IPS-20b (cell line): ENCODE results near the gene UFC1.

Experiments used
- H3K27ac ChIP-seq: one replicate; pipeline ENCODE4 v1.5.1; 2013; ENCODE audit warnings: low read length
- H3K27me3 ChIP-seq: 2 replicates; pipeline ENCODE4 v1.6.1; 2013; ENCODE audit warnings: mild to moderate bottlenecking, low read length, inconsistent platforms; ENCODE audit not compliant: insufficient read depth
- H3K36me3 ChIP-seq: 2 replicates; pipeline ENCODE4 v1.6.1; 2013; ENCODE audit warnings: low read depth, mild to moderate bottlenecking, inconsistent platforms, low read length, moderate library complexity; ENCODE audit not compliant: insufficient read depth
- H3K4me1 ChIP-seq: 2 replicates; pipeline ENCODE4 v1.6.1; 2013; ENCODE audit warnings: mild to moderate bottlenecking, control low read depth, inconsistent platforms, low read length, moderate library complexity; ENCODE audit not compliant: insufficient read depth
- H3K4me3 ChIP-seq: 2 replicates; pipeline ENCODE4 v1.5.1; 2013; ENCODE audit warnings: mild to moderate bottlenecking, low read length, inconsistent platforms
- H3K9ac ChIP-seq: 2 replicates; pipeline ENCODE4 v1.6.1; 2013; ENCODE audit warnings: low read depth, mild to moderate bottlenecking, inconsistent platforms, low read length, moderate library complexity
- H3K9me3 ChIP-seq: 2 replicates; pipeline ENCODE4 v1.6.1; 2013; ENCODE audit warnings: mild to moderate bottlenecking, low read depth, low read length, inconsistent platforms; ENCODE audit not compliant: insufficient read depth

Gene UFC1

DNA sequence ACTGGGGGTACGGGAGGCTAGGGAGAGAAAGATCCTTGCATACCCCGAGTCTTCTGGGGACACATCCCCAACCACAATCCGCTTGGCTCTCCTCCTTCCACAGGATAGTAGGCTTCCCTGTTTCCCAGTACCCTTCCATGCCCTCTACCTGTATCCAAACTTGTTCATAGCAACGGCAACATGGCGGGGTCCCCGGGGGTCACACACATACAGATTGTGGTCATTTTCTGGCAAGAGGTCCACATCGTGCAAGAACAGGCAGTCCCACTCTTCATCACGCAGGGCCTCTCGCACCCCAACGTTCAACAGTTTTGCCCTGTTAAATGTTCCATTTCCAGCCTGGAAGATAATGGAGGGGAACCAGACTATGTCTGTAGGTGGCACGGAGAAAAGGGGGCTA is 19.9 kb downstream of the UFC1 start:
- Histone ChIP-seq H3K9me3 (no peaks in the 10 kb centered on the region), H3K27me3 (no peaks in the 10 kb centered on the region), H3K4me1 (peaks cover 6% of the 10 kb centered on the region; the same call in 1 of the 2 replicates), H3K9ac (no peak overlapping the region), H3K4me3 (no peak overlapping the region), H3K36me3 (peaks cover 63% of the 10 kb centered on the region), H3K27ac (no peak overlapping the region)

DNA sequence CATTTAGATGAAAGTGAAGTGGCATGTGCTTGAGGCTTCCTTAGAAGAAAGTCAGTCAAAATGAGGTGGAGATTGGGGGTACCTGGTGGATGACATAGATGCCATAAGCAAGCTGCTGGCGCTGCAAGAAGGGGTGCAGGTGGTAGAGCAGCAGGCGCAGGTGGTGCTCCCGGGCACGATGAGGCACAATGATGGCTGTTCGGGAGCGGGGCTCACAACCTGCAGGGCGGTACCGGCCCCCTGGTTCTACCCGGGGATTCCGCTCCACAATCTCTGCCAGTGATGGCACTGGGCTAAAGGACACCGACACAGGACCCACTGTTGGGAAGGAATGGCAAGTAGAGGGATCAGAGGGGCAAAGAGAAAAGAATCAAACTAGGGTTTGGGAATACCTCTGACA is 21.1 kb downstream of the UFC1 start:
- Histone ChIP-seq H3K4me3 (no peak overlapping the region), H3K4me1 (peaks cover 6% of the 10 kb centered on the region; the same call in 1 of the 2 replicates), H3K9me3 (no peaks in the 10 kb centered on the region), H3K36me3 (peaks cover 52% of the 10 kb centered on the region), H3K27me3 (no peaks in the 10 kb centered on the region), H3K9ac (no peak overlapping the region), H3K27ac (no peak overlapping the region)

DNA sequence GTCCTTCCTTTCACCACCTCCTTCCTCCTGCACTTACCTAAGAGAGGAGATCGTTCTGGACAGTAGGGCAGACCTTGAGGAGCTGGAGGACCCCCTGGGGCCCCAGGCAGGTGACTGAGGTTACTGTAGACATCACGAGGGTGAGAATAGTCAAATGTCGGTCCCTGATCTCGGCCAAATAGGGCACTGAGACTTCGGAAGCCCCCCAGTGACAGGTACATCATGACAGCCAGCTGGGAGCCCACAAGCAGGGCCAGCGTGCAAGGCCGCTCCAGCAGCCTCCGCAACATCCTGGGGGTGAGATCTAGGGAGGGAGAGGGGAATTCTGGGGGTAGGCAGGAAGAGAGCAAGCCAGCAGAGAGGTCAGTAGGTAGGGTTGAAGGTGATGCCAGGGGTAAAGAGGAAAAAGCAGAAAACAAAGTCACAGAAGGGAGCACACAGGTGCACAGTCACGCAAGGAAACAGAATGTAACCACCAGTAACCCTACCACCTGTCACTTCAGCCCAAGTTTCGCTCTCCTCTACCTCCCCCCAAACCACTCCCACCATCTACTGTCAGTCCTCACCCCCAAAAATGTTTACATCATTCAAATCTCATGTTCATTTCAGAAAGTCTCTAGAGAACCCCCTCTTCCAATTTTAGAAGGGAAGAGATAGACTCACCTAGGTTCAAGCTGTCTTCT is 22.1 kb downstream of the UFC1 start:
- 0 out of 2 replicates have a peak overlapping the region, but pooled peaks have one; percentile 84 for H3K4me3 ChIP-seq
- no peak overlapping the region for H3K9ac ChIP-seq
- H3K4me1 ChIP-seq, result peaks cover 6% of the 10 kb centered on the region; the same call in 1 of the 2 replicates
- no peaks in the 10 kb centered on the region for H3K9me3 ChIP-seq
- no peaks in the 10 kb centered on the region for H3K27me3 ChIP-seq
- no peak overlapping the region for H3K27ac ChIP-seq
- peaks cover 45% of the 10 kb centered on the region for H3K36me3 ChIP-seq

DNA sequence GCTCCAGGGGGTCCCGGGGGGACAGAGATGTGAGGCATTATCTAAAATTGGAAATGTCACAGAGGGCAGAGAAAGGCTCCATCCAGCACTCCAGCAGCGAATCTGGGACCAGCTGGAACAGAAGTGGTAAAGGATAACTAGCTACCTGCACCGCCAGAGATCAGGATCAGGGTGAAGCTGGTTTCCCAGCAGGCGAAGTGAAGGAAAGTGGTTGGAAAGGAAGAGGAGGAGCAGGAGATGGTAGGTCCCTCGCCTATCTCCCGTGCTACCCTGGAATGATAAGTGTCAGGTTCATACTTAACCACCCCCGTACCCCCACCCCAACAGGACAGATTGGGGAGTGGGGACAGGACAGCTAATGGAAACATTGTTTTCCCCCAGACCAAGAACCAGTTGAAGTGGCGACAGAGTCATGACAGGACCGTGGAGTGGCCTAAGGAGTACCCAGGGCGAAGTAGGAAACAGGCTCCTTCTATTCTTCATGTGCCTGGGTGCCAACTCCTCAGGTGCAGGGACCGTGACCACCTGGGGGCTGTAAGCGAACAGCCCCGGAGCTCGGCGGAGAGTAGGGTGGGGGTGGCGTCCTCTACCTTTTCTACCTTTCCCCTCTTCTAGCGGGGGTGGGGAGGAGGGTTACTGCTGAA is 22.8 kb downstream of the UFC1 start:
- H3K27me3 ChIP-seq, result no peaks in the 10 kb centered on the region
- H3K36me3 ChIP-seq, result peaks cover 38% of the 10 kb centered on the region
- H3K9ac ChIP-seq, result peak overlapping the region; percentile 79; the same call in 1 of the 2 replicates
- no peak overlapping the region for H3K27ac ChIP-seq
- H3K4me1 ChIP-seq, result peaks cover 6% of the 10 kb centered on the region; the same call in 1 of the 2 replicates
- H3K9me3 ChIP-seq, result no peaks in the 10 kb centered on the region
- peak overlapping the region; percentile 84 for H3K4me3 ChIP-seq

DNA sequence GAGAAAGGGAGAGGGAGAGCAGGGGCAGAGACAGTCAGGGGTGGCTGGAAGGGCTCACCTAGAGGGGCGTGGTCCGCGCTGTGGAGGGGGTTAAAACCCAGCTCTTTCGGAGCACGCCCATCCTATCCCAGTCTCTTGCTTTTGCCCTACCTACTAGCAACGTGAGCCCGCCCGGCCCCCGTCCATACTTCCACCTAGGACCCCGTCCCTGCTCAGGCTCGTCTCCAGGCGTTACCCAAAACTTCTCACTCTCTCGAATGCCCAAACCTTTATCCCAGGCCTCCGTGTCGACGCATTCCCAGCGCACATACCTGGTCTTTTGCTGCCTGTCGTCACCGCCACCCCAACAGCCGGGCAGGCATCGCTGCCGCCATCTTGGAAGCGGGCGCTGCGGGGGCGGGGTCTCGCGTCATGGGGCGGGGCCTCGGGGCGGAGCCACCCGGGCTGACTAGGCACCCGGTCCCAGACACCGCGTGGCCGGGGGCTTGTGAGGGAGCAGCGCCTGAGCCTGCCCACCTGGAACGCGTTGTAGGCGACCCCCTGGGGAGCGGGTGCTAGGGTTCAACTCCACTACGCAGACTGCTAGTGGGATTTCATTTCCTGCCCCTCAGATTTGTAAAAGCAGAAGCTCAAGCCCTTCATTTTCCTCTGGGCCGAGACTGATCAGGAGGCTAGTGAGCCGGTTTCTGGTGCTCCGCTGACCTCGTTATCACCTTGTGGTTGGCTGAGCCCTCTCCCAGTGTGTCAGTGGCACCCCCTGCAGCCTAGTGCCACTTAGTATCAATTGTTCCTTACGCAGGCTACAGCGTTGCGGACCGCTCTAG is 23.5 kb downstream of the UFC1 start, which contains the start of gene B4GALT3:
Gene B4GALT3 (minus strand): TSS at position 396 of the 824 bp plus-strand sequence. CDS start 1,447 bp downstream, outside the sequence.
- Histone ChIP-seq H3K9me3 (no peaks in the 10 kb centered on the region), H3K4me3 (peak within 1 kb of the TSS; percentile 84), H3K27me3 (no peaks in the 10 kb centered on the region), H3K27ac (no peak within 1 kb of the TSS), H3K36me3 (peaks cover 31% of the 10 kb centered on the region), H3K4me1 (peaks cover 6% of the 10 kb centered on the region; the same call in 1 of the 2 replicates), H3K9ac (peak within 1 kb of the TSS; percentile 79; the same call in 1 of the 2 replicates)

DNA sequence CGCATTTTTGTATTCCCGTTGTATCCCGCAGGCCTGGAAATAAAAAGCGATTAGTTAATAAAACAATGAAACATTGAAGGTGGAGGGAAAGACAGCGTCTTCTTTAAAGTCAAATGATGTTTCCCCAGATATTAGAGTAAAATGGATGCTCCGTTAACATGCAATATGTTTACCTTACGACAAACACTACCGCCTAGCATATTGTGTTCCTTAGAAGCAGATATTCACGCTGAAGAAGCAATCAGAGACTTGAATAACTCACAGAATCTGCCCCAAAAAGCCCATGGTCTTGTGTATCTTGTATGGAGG is 24.1 kb downstream of the UFC1 start:
- H3K4me3 ChIP-seq, result peak overlapping the region; percentile 84
- peaks cover 25% of the 10 kb centered on the region for H3K36me3 ChIP-seq
- H3K27ac ChIP-seq, result no peak overlapping the region
- H3K9ac ChIP-seq, result peak overlapping the region; percentile 79; the same call in 1 of the 2 replicates
- peaks cover 6% of the 10 kb centered on the region; the same call in 1 of the 2 replicates for H3K4me1 ChIP-seq
- no peaks in the 10 kb centered on the region for H3K27me3 ChIP-seq
- no peaks in the 10 kb centered on the region for H3K9me3 ChIP-seq

DNA sequence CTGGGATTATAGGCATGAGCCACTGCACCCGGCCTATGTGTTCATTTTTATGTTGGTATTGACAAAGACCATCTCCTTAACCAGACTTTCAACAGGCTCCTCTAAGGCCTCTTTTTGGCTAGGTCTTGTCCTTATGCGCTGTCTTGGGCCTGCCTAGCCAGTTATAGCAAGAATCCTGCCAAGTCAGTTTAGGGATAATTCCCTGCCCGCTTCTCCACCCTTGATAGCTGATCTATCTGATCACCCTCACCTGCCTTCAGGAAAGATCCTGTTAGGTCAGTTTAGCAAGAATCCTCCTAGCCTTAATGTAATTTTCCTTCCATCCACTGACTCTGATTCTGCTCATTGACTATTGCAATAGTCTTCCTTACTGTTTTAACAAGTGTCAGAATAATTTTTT is 25.9 kb downstream of the UFC1 start:
- H3K27me3 ChIP-seq, result no peaks in the 10 kb centered on the region
- peaks cover 6% of the 10 kb centered on the region; the same call in 1 of the 2 replicates for H3K4me1 ChIP-seq
- H3K36me3 ChIP-seq, result peaks cover 10% of the 10 kb centered on the region
- H3K4me3 ChIP-seq, result no peak overlapping the region
- no peaks in the 10 kb centered on the region for H3K9me3 ChIP-seq
- H3K27ac ChIP-seq, result no peak overlapping the region
- H3K9ac ChIP-seq, result no peak overlapping the region

DNA sequence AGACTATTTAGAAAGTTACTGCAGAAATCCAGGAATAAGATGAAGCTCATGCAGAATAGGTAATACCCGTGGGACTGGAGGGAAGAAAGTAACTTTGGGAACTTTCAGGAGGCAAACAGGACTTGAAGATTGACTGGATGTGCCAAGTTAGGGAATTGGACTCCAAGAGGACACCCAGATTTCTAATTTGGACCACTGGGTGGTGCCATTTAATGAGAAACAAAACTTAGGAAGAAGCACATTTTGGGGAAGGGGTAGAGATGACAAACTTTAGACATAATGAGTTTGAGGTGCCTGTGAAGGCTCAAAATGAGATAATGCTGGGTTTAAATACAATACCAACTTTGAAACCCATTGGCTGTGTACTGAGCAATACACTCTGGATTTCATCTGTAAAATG is 26.9 kb downstream of the UFC1 start:
- Histone ChIP-seq H3K9ac (no peak overlapping the region), H3K27ac (no peak overlapping the region), H3K4me1 (peaks cover 6% of the 10 kb centered on the region; the same call in 1 of the 2 replicates)

DNA sequence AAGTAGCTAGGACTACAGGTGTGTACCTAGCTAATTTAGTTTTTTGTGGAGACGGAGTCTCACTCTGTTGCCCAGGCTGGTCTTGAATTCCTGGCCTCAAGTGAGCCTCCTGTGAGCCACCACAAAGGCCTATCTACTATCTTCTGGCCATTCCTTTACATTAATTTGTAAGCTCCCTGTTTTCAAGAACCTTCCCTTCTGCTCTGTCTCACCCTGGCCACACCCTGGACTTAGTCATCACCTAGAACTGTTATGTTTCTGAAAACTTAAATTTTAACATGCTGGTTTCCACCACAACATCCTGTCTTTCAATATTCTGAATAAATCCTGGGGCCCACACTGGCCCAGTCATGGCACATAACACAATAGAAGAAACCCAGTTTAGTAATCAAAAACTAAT is 28.4 kb downstream of the UFC1 start:
- Histone ChIP-seq H3K4me3 (no peak overlapping the region), H3K36me3 (no peaks in the 10 kb centered on the region), H3K4me1 (peaks cover 6% of the 10 kb centered on the region; the same call in 1 of the 2 replicates), H3K9me3 (no peaks in the 10 kb centered on the region), H3K9ac (no peak overlapping the region), H3K27ac (no peak overlapping the region), H3K27me3 (no peaks in the 10 kb centered on the region)

More for the DNA sequence above, 26.9 kb downstream of the UFC1 start:
- Histone ChIP-seq H3K27me3 (no peaks in the 10 kb centered on the region), H3K36me3 (peaks cover under 1% of the 10 kb centered on the region; the same call in 1 of the 2 replicates), H3K4me3 (no peak overlapping the region), H3K9me3 (no peaks in the 10 kb centered on the region)

DNA sequence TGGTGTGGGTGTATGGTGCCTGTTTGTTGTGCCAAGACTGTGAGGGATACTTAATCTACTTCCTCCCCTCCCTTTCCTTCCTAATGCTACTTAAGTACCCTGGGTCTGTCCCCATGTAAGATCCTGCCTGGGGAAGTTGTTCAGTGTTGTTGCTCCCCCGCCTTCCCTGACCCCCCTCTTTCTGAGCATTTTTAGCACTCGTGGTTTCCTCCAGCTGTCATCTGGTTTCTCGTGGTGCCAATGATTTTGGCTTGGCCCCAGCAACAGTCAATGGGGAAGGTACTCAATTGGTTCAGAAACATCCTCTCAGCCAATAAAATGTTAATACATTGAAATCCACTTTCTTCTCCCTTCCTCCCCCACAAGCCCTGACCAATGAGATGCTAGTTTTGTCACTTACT is 31.5 kb downstream of the UFC1 start:
- no peaks in the 10 kb centered on the region for H3K4me1 ChIP-seq
- H3K9ac ChIP-seq, result no peak overlapping the region
- no peak overlapping the region for H3K27ac ChIP-seq
- H3K4me3 ChIP-seq, result no peak overlapping the region
- H3K9me3 ChIP-seq, result no peaks in the 10 kb centered on the region
- H3K27me3 ChIP-seq, result no peaks in the 10 kb centered on the region
- H3K36me3 ChIP-seq, result no peaks in the 10 kb centered on the region

DNA sequence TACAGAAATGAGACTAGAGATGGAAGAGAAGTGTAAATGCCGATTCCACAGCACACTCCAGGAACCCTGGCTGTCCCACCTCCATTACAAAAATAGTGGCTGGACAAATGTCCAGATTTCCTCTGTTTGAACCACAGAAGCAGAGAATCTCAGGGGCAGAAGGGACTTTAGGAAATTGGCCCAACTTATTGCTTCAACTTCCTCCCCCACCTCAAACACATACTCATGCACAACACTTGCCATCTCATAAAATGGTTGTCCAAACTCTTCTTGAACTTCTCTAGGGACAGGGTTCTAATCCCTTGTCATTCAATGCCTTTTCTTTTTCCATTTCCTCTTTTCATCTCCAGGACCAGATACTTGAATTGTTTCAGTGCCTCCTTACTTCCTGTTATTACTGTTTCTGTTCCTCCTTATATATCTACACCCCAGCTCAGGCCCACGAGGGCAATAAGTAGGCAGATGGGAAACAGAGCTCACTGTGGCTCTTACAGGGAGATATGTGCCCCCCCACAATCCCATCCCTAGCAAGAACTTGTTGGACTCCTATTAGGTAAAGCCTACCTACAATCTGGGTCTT is 32.0 kb downstream of the UFC1 start:
- H3K4me3 ChIP-seq, result no peak overlapping the region
- no peak overlapping the region for H3K9ac ChIP-seq
- no peaks in the 10 kb centered on the region for H3K4me1 ChIP-seq
- no peaks in the 10 kb centered on the region for H3K9me3 ChIP-seq
- H3K27me3 ChIP-seq, result no peaks in the 10 kb centered on the region
- H3K36me3 ChIP-seq, result no peaks in the 10 kb centered on the region
- H3K27ac ChIP-seq, result no peak overlapping the region
